Mesenteric fat pad (tissue), 1 donor: ENCODE results near the gene SLC25A41. TPM values are rescaled to one million over a fixed set of nuclear protein-coding genes. Genes with fewer than 3 reads are reported as not detected.

ENCODE experiments used
- DNase-seq: peaks from one replicate; pipeline ENCODE4 v3.0.0-alpha.2; 2020; ENCODE audit warnings: low spot score
- long read RNA-seq: library from polyadenylated mRNA; unstranded; transcript quantifications from one replicate; pipeline ENCODE4 v2.0.0, GENCODE V29; 2020
- total RNA-seq: library from RNA; stranded (reverse); fragmentation: NEBNext Ultra II Directional; extraction: Animal tissue kit (Norgen Biotek cat#: 25700); gene quantifications from one replicate; pipeline ENCODE4 v1.2.1, GENCODE V29; 2021
- donor health status: DM: yes; HTN: yes; CAD: no.

Gene SLC25A41
- not detected for total RNA-seq
- long read RNA-seq = 0 reads

- DNase-seq = no peak
These were observed at the start of gene SLC25A41 for GRCh38 chr19:6433663-6434062. Gene SLC25A41, minus strand, starts transcription at chr19:6433763. Its CDS starts 70 bp downstream, at chr19:6433693.

- DNase-seq = no peak
These were observed 49.7 kb upstream of the SLC25A41 start for GRCh38 chr19:6483235-6483634.

- no peak for DNase-seq
These were observed 48.8 kb upstream of the SLC25A41 start for GRCh38 chr19:6482343-6482686.

- DNase-seq = no peak
These were observed 48.2 kb upstream of the SLC25A41 start, which contains the start of gene DENND1C for GRCh38 chr19:6481541-6482342. Gene DENND1C, minus strand, starts transcription at chr19:6481787. Its CDS starts 92 bp downstream, at chr19:6481695.

GRCh38 chr19:6480848-6481415 is 47.4 kb upstream of the SLC25A41 start:
- no peak for DNase-seq

- no peak for DNase-seq
These were observed 46.4 kb upstream of the SLC25A41 start for GRCh38 chr19:6479836-6480398.

- DNase-seq = no peak
These were observed 45.3 kb upstream of the SLC25A41 start for GRCh38 chr19:6478815-6479214.

GRCh38 chr19:6476896-6477431 is 43.4 kb upstream of the SLC25A41 start:
- DNase-seq = no peak

GRCh38 chr19:6476155-6476895 is 42.8 kb upstream of the SLC25A41 start:
- DNase-seq = no peak

GRCh38 chr19:6475321-6476108 is 42.0 kb upstream of the SLC25A41 start:
- no peak for DNase-seq

- no peak for DNase-seq
These were observed 40.1 kb upstream of the SLC25A41 start for GRCh38 chr19:6473647-6474046.

GRCh38 chr19:6472713-6473112 is 39.1 kb upstream of the SLC25A41 start:
- DNase-seq = no peak

GRCh38 chr19:6471076-6471475 is 37.5 kb upstream of the SLC25A41 start:
- DNase-seq = no peak

- DNase-seq = no peak
These were observed 36.6 kb upstream of the SLC25A41 start for GRCh38 chr19:6470173-6470572.

GRCh38 chr19:6467384-6467783 is 33.8 kb upstream of the SLC25A41 start:
- no peak for DNase-seq

GRCh38 chr19:6466526-6467248 is 33.1 kb upstream of the SLC25A41 start:
- DNase-seq = no peak

- DNase-seq = no peak
These were observed 32.1 kb upstream of the SLC25A41 start for GRCh38 chr19:6465663-6466062.

GRCh38 chr19:6465006-6465405 is 31.4 kb upstream of the SLC25A41 start:
- DNase-seq = no peak

- DNase-seq = no peak
These were observed 30.7 kb upstream of the SLC25A41 start, which contains the start of gene CRB3 for GRCh38 chr19:6464070-6464873. Gene CRB3, plus strand, starts transcription at chr19:6464271. Its CDS starts 431 bp downstream, at chr19:6464702.
